Trophoblast cell (in vitro differentiated cells and primary cell): ENCODE data around the gene CLTC.

Experiments
- DNase-seq, 2 donors: peaks; one replicate each; pipeline ENCODE4 v3.0.0-alpha.2; 2016
- H2AFZ ChIP-seq: 2 replicates; pipeline ENCODE4 v1.6.1; 2013; ENCODE audit warnings: low read length, moderate library complexity, mild to moderate bottlenecking; ENCODE audit not compliant: insufficient read depth, poor library complexity
- H2AK5ac ChIP-seq: 2 replicates; pipeline ENCODE4 v1.6.1; 2013; ENCODE audit warnings: mild to moderate bottlenecking, low read length
- H2BK120ac ChIP-seq: 2 replicates; pipeline ENCODE4 v1.6.1; 2013; ENCODE audit warnings: low read length, mild to moderate bottlenecking, moderate library complexity; ENCODE audit not compliant: insufficient read depth, poor library complexity
- H2BK12ac ChIP-seq: 2 replicates; pipeline ENCODE4 v1.6.1; 2013; ENCODE audit warnings: mild to moderate bottlenecking, low read length, moderate library complexity
- H2BK5ac ChIP-seq: 2 replicates; pipeline ENCODE4 v1.6.1; 2013; ENCODE audit warnings: low read length, low read depth, moderate library complexity, mild to moderate bottlenecking; ENCODE audit not compliant: poor library complexity
- H3K14ac ChIP-seq: 2 replicates; pipeline ENCODE4 v1.6.1; 2013; ENCODE audit warnings: mild to moderate bottlenecking, low read length
- H3K18ac ChIP-seq: 2 replicates; pipeline ENCODE4 v1.6.1; 2013; ENCODE audit warnings: mild to moderate bottlenecking, low read length
- H3K23ac ChIP-seq: 2 replicates; pipeline ENCODE4 v1.6.1; 2013; ENCODE audit warnings: low read length
- H3K27ac ChIP-seq: 2 replicates; pipeline ENCODE4 v1.5.1; 2013; ENCODE audit warnings: low read depth, mild to moderate bottlenecking, inconsistent platforms, low read length, moderate library complexity
- H3K27me3 ChIP-seq: 2 replicates; pipeline ENCODE4 v1.6.1; 2013; ENCODE audit warnings: inconsistent platforms, mild to moderate bottlenecking, low read length, moderate library complexity; ENCODE audit not compliant: insufficient read depth
- H3K36me3 ChIP-seq, 2 experiments: 1 replicate in 1 of 2; 2 replicates in 1 of 2; pipeline ENCODE4 v1.6.1; 2013; ENCODE audit warnings: low read length in 2 of 2, mild to moderate bottlenecking in 2 of 2, moderate library complexity in 1 of 2; ENCODE audit not compliant: insufficient read depth in 2 of 2, control insufficient read depth in 1 of 2
- H3K4ac ChIP-seq: 2 replicates; pipeline ENCODE4 v1.6.1; 2013; ENCODE audit warnings: low read depth, mild to moderate bottlenecking, low read length, moderate library complexity
- H3K4me1 ChIP-seq, 2 experiments: 1 replicate in 1 of 2; 2 replicates in 1 of 2; pipeline ENCODE4 v1.6.1; 2013; ENCODE audit warnings: low read length in 2 of 2, mild to moderate bottlenecking in 2 of 2, moderate library complexity in 1 of 2; ENCODE audit not compliant: insufficient read depth in 2 of 2, control insufficient read depth in 1 of 2
- H3K4me2 ChIP-seq: 2 replicates; pipeline ENCODE4 v1.6.1; 2013; ENCODE audit warnings: inconsistent platforms, mild to moderate bottlenecking, low read length, moderate library complexity
- H3K4me3 ChIP-seq: 2 replicates; pipeline ENCODE4 v1.5.1; 2013; ENCODE audit warnings: mild to moderate bottlenecking, low read depth, low read length, inconsistent platforms
- H3K79me1 ChIP-seq: one replicate; pipeline ENCODE4 v1.6.1; 2013; ENCODE audit warnings: low read length
- H3K79me2 ChIP-seq: 2 replicates; pipeline ENCODE4 v1.6.1; 2013; ENCODE audit warnings: low read length, mild to moderate bottlenecking; ENCODE audit not compliant: control insufficient read depth, insufficient read depth, poor library complexity
- H3K9ac ChIP-seq: 2 replicates; pipeline ENCODE4 v1.6.1; 2013; ENCODE audit warnings: mild to moderate bottlenecking, low read length
- H3K9me3 ChIP-seq: 2 replicates; pipeline ENCODE4 v1.6.1; 2013; ENCODE audit warnings: low read depth, mild to moderate bottlenecking, control low read depth, inconsistent platforms, low read length; ENCODE audit not compliant: insufficient read depth
- H4K12ac ChIP-seq: 2 replicates; pipeline ENCODE4 v1.6.1; 2013; ENCODE audit warnings: low read depth, mild to moderate bottlenecking, low read length, moderate library complexity
- H4K8ac ChIP-seq: 2 replicates; pipeline ENCODE4 v1.6.1; 2013; ENCODE audit warnings: low read depth, mild to moderate bottlenecking, low read length, moderate library complexity
- H4K91ac ChIP-seq: one replicate; pipeline ENCODE4 v1.6.1; 2013; ENCODE audit warnings: low read depth, mild to moderate bottlenecking, low read length, moderate library complexity
- WGBS: extraction: QIAGEN DNeasy Blood & Tissue Kit; methylation state at CpG from one replicate; pipeline ENCODE4 v1.1.7; 2013; ENCODE audit warnings: missing lambda C conversion rate; ENCODE audit not compliant: insufficient read length, insufficient coverage; ENCODE audit errors: extremely low coverage; 5-methylcytosine and 5-hydroxymethylcytosine counted together

Gene CLTC

GRCh38 chr17:59711936-59712335 is 92.2 kb downstream of the CLTC start:
- Histone ChIP-seq H3K23ac (no peak overlapping the region), H3K4me1 (no peaks in the 10 kb centered on the region), H2BK12ac (no peak overlapping the region), H3K18ac (no peak overlapping the region), H2BK120ac (no peak overlapping the region), H3K79me1 (peaks cover 4% of the 10 kb centered on the region), H3K9ac (no peak overlapping the region), H3K4ac (no peak overlapping the region), H3K4me2 (no peak overlapping the region), H4K8ac (no peak overlapping the region), H3K9me3 (no peaks in the 10 kb centered on the region), H3K14ac (no peak overlapping the region), H3K79me2 (peaks cover 12% of the 10 kb centered on the region), H2AK5ac (no peak overlapping the region), H2AFZ (no peak overlapping the region), H3K27me3 (no peaks in the 10 kb centered on the region), H2BK5ac (no peak overlapping the region), H4K91ac (no peak overlapping the region), H3K27ac (no peak overlapping the region), H3K4me3 (no peak overlapping the region), H4K12ac (no peak overlapping the region), H3K36me3 (no peaks in the 10 kb centered on the region)
- DNase-seq, result no peak

- peak overlapping the region; percentile 48 for H3K4ac ChIP-seq
- no peak overlapping the region for H2BK120ac ChIP-seq
- H3K36me3 ChIP-seq, result peaks cover 0 to 3% of the 10 kb centered on the region in 2 experiments
- H3K23ac ChIP-seq, result no peak overlapping the region
- H4K12ac ChIP-seq, result no peak overlapping the region
- H3K18ac ChIP-seq, result no peak overlapping the region
- no peak overlapping the region for H4K91ac ChIP-seq
- no peak for DNase-seq
- H4K8ac ChIP-seq, result no peak overlapping the region
- no peaks in the 10 kb centered on the region for H3K4me1 ChIP-seq
- H2AK5ac ChIP-seq, result no peak overlapping the region
- no peaks in the 10 kb centered on the region for H3K79me1 ChIP-seq
- H3K27me3 ChIP-seq, result no peaks in the 10 kb centered on the region
- no peak overlapping the region for H3K4me2 ChIP-seq
- no peaks in the 10 kb centered on the region for H3K9me3 ChIP-seq
- no peak overlapping the region for H2AFZ ChIP-seq
- peaks cover 7% of the 10 kb centered on the region for H3K79me2 ChIP-seq
- H3K4me3 ChIP-seq, result no peak overlapping the region
- no peak overlapping the region for H2BK12ac ChIP-seq
- H3K14ac ChIP-seq, result no peak overlapping the region
- WGBS, result 100% methylated on average over 1 of the region's 2 CpGs
- no peak overlapping the region for H3K27ac ChIP-seq
- H3K9ac ChIP-seq, result no peak overlapping the region
- no peak overlapping the region for H2BK5ac ChIP-seq
Observed at GRCh38 chr17:59712862-59713261, 93.2 kb downstream of the CLTC start.

GRCh38 chr17:59714255-59714654 is 94.6 kb downstream of the CLTC start:
- H2BK120ac ChIP-seq, result no peak overlapping the region
- H2BK12ac ChIP-seq, result no peak overlapping the region
- no peaks in the 10 kb centered on the region for H3K9me3 ChIP-seq
- H2BK5ac ChIP-seq, result no peak overlapping the region
- H3K4ac ChIP-seq, result no peak overlapping the region
- no peak overlapping the region for H4K8ac ChIP-seq
- H3K79me2 ChIP-seq, result peaks cover 3% of the 10 kb centered on the region
- H3K79me1 ChIP-seq, result no peaks in the 10 kb centered on the region
- no peaks in the 10 kb centered on the region for H3K27me3 ChIP-seq
- H2AFZ ChIP-seq, result no peak overlapping the region
- H2AK5ac ChIP-seq, result no peak overlapping the region
- H3K27ac ChIP-seq, result no peak overlapping the region
- H3K9ac ChIP-seq, result no peak overlapping the region
- no CpG with 5 or more reads among the region's 2 CpGs for WGBS
- H3K36me3 ChIP-seq, result peaks cover 2 to 3% of the 10 kb centered on the region in 2 experiments
- no peaks in the 10 kb centered on the region for H3K4me1 ChIP-seq
- no peak overlapping the region for H4K91ac ChIP-seq
- H3K4me3 ChIP-seq, result no peak overlapping the region
- H3K23ac ChIP-seq, result no peak overlapping the region
- no peak overlapping the region for H3K18ac ChIP-seq
- H3K14ac ChIP-seq, result no peak overlapping the region
- H3K4me2 ChIP-seq, result no peak overlapping the region
- no peak overlapping the region for H4K12ac ChIP-seq
- DNase-seq, result no peak

GRCh38 chr17:59716427-59716826 is 96.7 kb downstream of the CLTC start:
- H2AK5ac ChIP-seq, result no peak overlapping the region
- H4K91ac ChIP-seq, result no peak overlapping the region
- no peaks in the 10 kb centered on the region for H3K79me1 ChIP-seq
- H3K9me3 ChIP-seq, result no peaks in the 10 kb centered on the region
- no peak overlapping the region for H3K4me3 ChIP-seq
- H3K23ac ChIP-seq, result no peak overlapping the region
- no peak overlapping the region for H3K27ac ChIP-seq
- H3K79me2 ChIP-seq, result no peaks in the 10 kb centered on the region
- no peaks in the 10 kb centered on the region for H3K27me3 ChIP-seq
- H3K4me2 ChIP-seq, result no peak overlapping the region
- H2BK120ac ChIP-seq, result no peak overlapping the region
- WGBS, result no CpG with 5 or more reads among the region's 2 CpGs
- no peaks in the 10 kb centered on the region for H3K4me1 ChIP-seq
- H2AFZ ChIP-seq, result no peak overlapping the region
- no peak for DNase-seq
- no peak overlapping the region for H4K8ac ChIP-seq
- H3K4ac ChIP-seq, result no peak overlapping the region
- H3K36me3 ChIP-seq, result peaks cover 2 to 3% of the 10 kb centered on the region in 2 experiments
- no peak overlapping the region for H3K9ac ChIP-seq
- H3K14ac ChIP-seq, result no peak overlapping the region
- no peak overlapping the region for H2BK5ac ChIP-seq
- no peak overlapping the region for H2BK12ac ChIP-seq
- no peak overlapping the region for H4K12ac ChIP-seq
- no peak overlapping the region for H3K18ac ChIP-seq

- Histone ChIP-seq H4K8ac (no peak overlapping the region), H2BK120ac (no peak overlapping the region), H3K27ac (no peak overlapping the region), H2AFZ (no peak overlapping the region), H3K79me1 (no peaks in the 10 kb centered on the region), H3K4me1 (no peaks in the 10 kb centered on the region), H3K9ac (no peak overlapping the region), H3K36me3 (peaks cover 2 to 3% of the 10 kb centered on the region in 2 experiments), H4K91ac (no peak overlapping the region), H2BK12ac (no peak overlapping the region), H3K9me3 (no peaks in the 10 kb centered on the region), H3K14ac (no peak overlapping the region), H3K23ac (no peak overlapping the region), H3K27me3 (no peaks in the 10 kb centered on the region), H3K79me2 (no peaks in the 10 kb centered on the region), H2BK5ac (no peak overlapping the region), H3K18ac (no peak overlapping the region), H3K4me2 (no peak overlapping the region), H3K4me3 (no peak overlapping the region), H2AK5ac (no peak overlapping the region), H4K12ac (no peak overlapping the region), H3K4ac (no peak overlapping the region)
- no peak for DNase-seq
Observed at GRCh38 chr17:59719526-59719925, 99.8 kb downstream of the CLTC start.
